NCI-H128 (cell line): ENCODE results near the gene HTRA1.

Source experiments
- DNase-seq: peaks from one replicate; lab custom pipeline; 2025; ENCODE audit not compliant: unreplicated experiment; lab: John Stamatoyannopoulos, UW

Gene HTRA1

GRCh38 chr10:122473116-122473515 lies 11.8 kb downstream of the HTRA1 start:
- no peak for DNase-seq

GRCh38 chr10:122474131-122474818 lies 12.9 kb downstream of the HTRA1 start:
- DNase-seq = no peak

- DNase-seq = no peak
Observed at GRCh38 chr10:122475100-122475499, 13.7 kb downstream of the HTRA1 start.

GRCh38 chr10:122475591-122476332 lies 14.4 kb downstream of the HTRA1 start:
- no peak for DNase-seq

- DNase-seq = no peak
Observed at GRCh38 chr10:122476333-122476695, 15.0 kb downstream of the HTRA1 start.

GRCh38 chr10:122477436-122477835 lies 16.1 kb downstream of the HTRA1 start:
- no peak for DNase-seq

GRCh38 chr10:122478971-122479370 lies 17.6 kb downstream of the HTRA1 start:
- no peak for DNase-seq

- no peak for DNase-seq
Observed at GRCh38 chr10:122480146-122480833, 18.9 kb downstream of the HTRA1 start.

GRCh38 chr10:122481296-122482056 lies 20.1 kb downstream of the HTRA1 start:
- no peak for DNase-seq

- no peak for DNase-seq
Observed at GRCh38 chr10:122484276-122485060, 23.1 kb downstream of the HTRA1 start.

GRCh38 chr10:122485670-122486069 lies 24.3 kb downstream of the HTRA1 start:
- no peak for DNase-seq

- DNase-seq = no peak
Observed at GRCh38 chr10:122486406-122487080, 25.2 kb downstream of the HTRA1 start.

GRCh38 chr10:122487174-122487765 lies 25.9 kb downstream of the HTRA1 start:
- DNase-seq = peak; percentile 27

- no peak for DNase-seq
Observed at GRCh38 chr10:122490268-122490667, 28.9 kb downstream of the HTRA1 start.

GRCh38 chr10:122490786-122491680 lies 29.7 kb downstream of the HTRA1 start:
- no peak for DNase-seq

GRCh38 chr10:122492006-122492405 lies 30.7 kb downstream of the HTRA1 start:
- no peak for DNase-seq

- DNase-seq = no peak
Observed at GRCh38 chr10:122492999-122493481, 31.7 kb downstream of the HTRA1 start.

GRCh38 chr10:122493761-122494160 lies 32.4 kb downstream of the HTRA1 start:
- DNase-seq = no peak
